Measurements from ENCODE around the gene RPGRIP1L. TPM values are rescaled to one million over a fixed set of nuclear protein-coding genes. Genes with fewer than 3 reads are reported as not detected.

RPGRIP1L gene
- total and polyA plus RNA-seq, 2 of the 13 experiments (the other 11 are each of a cell fraction or from before 2014, with no cell fraction given): 5.0 to 13.5 TPM

DNA sequence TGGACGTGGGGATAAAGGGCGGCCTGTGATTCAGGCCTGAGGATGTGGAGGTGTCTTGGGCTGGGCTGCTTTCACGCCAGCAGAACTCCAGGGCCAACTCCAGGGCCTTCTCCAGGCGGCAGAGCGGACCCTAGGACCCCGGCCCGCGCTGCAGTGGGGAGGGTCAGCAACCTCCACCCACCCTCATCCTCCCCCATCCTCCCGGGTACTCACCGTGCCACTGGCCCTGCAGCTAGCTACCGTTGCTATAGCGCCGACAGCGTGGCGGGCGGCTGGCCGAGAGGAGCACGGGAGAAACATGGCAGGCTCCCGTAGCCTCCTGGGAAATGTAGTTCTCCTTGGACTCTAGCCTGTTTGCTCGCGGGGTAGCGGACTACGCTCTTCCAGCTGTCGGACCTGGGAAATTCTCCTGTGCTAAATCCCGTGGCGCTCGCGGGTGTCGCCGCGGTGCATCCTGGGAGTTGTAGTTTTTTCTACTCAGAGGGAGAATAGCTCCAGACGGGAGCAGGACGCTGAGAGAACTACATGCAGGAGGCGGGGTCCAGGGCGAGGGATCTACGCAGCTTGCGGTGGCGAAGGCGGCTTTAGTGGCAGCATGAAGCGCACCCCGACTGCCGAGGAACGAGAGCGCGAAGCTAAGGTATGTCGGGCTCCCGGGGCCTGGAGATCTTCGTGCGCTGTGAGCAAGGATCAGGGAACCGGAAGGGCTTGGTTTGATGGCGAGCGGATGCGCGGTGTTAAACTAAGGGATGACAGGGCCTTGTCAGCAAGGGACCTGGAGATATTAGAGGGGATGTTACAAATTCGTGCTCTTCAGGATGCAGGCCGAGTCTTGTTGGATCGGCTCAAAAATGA, at the start of gene RPGRIP1L, which contains the start of gene FTO (continued):
- TF ChIP-seq, protein P1, sequence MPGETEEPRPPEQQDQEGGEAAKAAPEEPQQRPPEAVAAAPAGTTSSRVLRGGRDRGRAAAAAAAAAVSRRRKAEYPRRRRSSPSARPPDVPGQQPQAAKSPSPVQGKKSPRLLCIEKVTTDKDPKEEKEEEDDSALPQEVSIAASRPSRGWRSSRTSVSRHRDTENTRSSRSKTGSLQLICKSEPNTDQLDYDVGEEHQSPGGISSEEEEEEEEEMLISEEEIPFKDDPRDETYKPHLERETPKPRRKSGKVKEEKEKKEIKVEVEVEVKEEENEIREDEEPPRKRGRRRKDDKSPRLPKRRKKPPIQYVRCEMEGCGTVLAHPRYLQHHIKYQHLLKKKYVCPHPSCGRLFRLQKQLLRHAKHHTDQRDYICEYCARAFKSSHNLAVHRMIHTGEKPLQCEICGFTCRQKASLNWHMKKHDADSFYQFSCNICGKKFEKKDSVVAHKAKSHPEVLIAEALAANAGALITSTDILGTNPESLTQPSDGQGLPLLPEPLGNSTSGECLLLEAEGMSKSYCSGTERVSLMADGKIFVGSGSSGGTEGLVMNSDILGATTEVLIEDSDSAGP (CRISPR knock-in tag; IDR thresholded peaks at IDR 0.05; ENCODE audit: borderline replicate concordance): peak; percentile 93; the same call in 1 of the 2 replicates
- TF ChIP-seq, protein P2, sequence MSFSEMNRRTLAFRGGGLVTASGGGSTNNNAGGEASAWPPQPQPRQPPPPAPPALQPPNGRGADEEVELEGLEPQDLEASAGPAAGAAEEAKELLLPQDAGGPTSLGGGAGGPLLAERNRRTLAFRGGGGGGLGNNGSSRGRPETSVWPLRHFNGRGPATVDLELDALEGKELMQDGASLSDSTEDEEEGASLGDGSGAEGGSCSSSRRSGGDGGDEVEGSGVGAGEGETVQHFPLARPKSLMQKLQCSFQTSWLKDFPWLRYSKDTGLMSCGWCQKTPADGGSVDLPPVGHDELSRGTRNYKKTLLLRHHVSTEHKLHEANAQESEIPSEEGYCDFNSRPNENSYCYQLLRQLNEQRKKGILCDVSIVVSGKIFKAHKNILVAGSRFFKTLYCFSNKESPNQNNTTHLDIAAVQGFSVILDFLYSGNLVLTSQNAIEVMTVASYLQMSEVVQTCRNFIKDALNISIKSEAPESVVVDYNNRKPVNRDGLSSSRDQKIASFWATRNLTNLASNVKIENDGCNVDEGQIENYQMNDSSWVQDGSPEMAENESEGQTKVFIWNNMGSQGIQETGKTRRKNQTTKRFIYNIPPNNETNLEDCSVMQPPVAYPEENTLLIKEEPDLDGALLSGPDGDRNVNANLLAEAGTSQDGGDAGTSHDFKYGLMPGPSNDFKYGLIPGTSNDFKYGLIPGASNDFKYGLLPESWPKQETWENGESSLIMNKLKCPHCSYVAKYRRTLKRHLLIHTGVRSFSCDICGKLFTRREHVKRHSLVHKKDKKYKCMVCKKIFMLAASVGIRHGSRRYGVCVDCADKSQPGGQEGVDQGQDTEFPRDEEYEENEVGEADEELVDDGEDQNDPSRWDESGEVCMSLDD (CRISPR knock-in tag; IDR thresholded peaks at IDR 0.05; ENCODE audit: borderline replicate concordance): peak; percentile 55; the same call in 1 of the 2 replicates
- TF ChIP-seq PHF20 (CRISPR knock-in tag; IDR thresholded peaks at IDR 0.05) (peak; percentile 82; the same call in 1 of the 2 replicates), ZBTB21 (CRISPR knock-in tag; IDR thresholded peaks at IDR 0.05) (no peak), SMARCC2 (IDR thresholded peaks at IDR 0.05) (no peak), PAX8 (CRISPR knock-in tag; IDR thresholded peaks at IDR 0.05; ENCODE audit: borderline replicate concordance) (peak; percentile 87; the same call in 1 of the 2 replicates), CENPT (CRISPR knock-in tag; IDR thresholded peaks at IDR 0.05; ENCODE audit: low read depth) (no peak), ZNF263 (CRISPR knock-in tag; IDR thresholded peaks at IDR 0.05) (peak; percentile 9; the same call in 1 of the 2 replicates), AHR (CRISPR knock-in tag; IDR thresholded peaks at IDR 0.05) (peak; percentile 82; the same call in 1 of the 2 replicates), U2AF1 (optimal IDR thresholded peaks at IDR 0.05; ENCODE audit: low read depth, low read length) (peak; percentile 25), ZNF761 (CRISPR knock-in tag; conservative IDR thresholded peaks at IDR 0.05) (peak; percentile 87), FOXK1 (CRISPR knock-in tag; IDR thresholded peaks at IDR 0.05; ENCODE audit: borderline replicate concordance, low read depth) (peak; percentile 97), ZNF788 (CRISPR knock-in tag; IDR thresholded peaks at IDR 0.05; ENCODE audit: borderline replicate concordance) (peak; percentile 94; the same call in 1 of the 2 replicates), ZBTB7B (CRISPR knock-in tag; IDR thresholded peaks at IDR 0.05) (peak; percentile 54; the same call in 1 of the 2 replicates), RBFOX2 (IDR thresholded peaks at IDR 0.05; ENCODE audit: low read depth, low read length) (peak; percentile 73), NFRKB (IDR thresholded peaks at IDR 0.05) (no peak), ETV6 (CRISPR knock-in tag; conservative IDR thresholded peaks at IDR 0.05) (peak; percentile 80; the same call in 1 of the 2 replicates), ZNF570 (CRISPR knock-in tag; IDR thresholded peaks at IDR 0.05; ENCODE audit: borderline replicate concordance) (no peak)
- TF ChIP-seq, protein P3, sequence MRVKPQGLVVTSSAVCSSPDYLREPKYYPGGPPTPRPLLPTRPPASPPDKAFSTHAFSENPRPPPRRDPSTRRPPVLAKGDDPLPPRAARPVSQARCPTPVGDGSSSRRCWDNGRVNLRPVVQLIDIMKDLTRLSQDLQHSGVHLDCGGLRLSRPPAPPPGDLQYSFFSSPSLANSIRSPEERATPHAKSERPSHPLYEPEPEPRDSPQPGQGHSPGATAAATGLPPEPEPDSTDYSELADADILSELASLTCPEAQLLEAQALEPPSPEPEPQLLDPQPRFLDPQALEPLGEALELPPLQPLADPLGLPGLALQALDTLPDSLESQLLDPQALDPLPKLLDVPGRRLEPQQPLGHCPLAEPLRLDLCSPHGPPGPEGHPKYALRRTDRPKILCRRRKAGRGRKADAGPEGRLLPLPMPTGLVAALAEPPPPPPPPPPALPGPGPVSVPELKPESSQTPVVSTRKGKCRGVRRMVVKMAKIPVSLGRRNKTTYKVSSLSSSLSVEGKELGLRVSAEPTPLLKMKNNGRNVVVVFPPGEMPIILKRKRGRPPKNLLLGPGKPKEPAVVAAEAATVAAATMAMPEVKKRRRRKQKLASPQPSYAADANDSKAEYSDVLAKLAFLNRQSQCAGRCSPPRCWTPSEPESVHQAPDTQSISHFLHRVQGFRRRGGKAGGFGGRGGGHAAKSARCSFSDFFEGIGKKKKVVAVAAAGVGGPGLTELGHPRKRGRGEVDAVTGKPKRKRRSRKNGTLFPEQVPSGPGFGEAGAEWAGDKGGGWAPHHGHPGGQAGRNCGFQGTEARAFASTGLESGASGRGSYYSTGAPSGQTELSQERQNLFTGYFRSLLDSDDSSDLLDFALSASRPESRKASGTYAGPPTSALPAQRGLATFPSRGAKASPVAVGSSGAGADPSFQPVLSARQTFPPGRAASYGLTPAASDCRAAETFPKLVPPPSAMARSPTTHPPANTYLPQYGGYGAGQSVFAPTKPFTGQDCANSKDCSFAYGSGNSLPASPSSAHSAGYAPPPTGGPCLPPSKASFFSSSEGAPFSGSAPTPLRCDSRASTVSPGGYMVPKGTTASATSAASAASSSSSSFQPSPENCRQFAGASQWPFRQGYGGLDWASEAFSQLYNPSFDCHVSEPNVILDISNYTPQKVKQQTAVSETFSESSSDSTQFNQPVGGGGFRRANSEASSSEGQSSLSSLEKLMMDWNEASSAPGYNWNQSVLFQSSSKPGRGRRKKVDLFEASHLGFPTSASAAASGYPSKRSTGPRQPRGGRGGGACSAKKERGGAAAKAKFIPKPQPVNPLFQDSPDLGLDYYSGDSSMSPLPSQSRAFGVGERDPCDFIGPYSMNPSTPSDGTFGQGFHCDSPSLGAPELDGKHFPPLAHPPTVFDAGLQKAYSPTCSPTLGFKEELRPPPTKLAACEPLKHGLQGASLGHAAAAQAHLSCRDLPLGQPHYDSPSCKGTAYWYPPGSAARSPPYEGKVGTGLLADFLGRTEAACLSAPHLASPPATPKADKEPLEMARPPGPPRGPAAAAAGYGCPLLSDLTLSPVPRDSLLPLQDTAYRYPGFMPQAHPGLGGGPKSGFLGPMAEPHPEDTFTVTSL (CRISPR knock-in tag; IDR thresholded peaks at IDR 0.05; ENCODE audit: borderline replicate concordance): peak; percentile 65; the same call in 1 of the 2 replicates
